Dedifferentiated amniotic fluid mesenchymal stem cell (primary cell): ENCODE data around the gene CFAP97.
"Not testable (repeated sequence)": the region's sequence is repeated elsewhere in the genome, so short reads cannot be mapped to it uniquely, and the experiment has no call there.

Experiments
- DNase-seq: peaks from one replicate; pipeline ENCODE4 v3.0.0-alpha.2; 2016; ENCODE audit errors: extremely low spot score

Gene CFAP97

GRCh38 chr4:185201977-185202962, 1.5 kb downstream of the CFAP97 start:
- no peak for DNase-seq

GRCh38 chr4:185198189-185198588, 5.6 kb downstream of the CFAP97 start:
- DNase-seq, result not testable (repeated sequence)

- no peak for DNase-seq
Observed at GRCh38 chr4:185196437-185196836, 7.4 kb downstream of the CFAP97 start.

- no peak for DNase-seq
Observed at GRCh38 chr4:185194924-185195888, 8.6 kb downstream of the CFAP97 start.

GRCh38 chr4:185192059-185192458, 11.7 kb downstream of the CFAP97 start:
- no peak for DNase-seq

GRCh38 chr4:185190306-185190856, 13.4 kb downstream of the CFAP97 start:
- no peak for DNase-seq

- no peak for DNase-seq
Observed at GRCh38 chr4:185189606-185190305, 14.0 kb downstream of the CFAP97 start.

GRCh38 chr4:185186769-185187168, 17.0 kb downstream of the CFAP97 start:
- DNase-seq, result no peak

- peak; percentile 93 for DNase-seq
Observed at GRCh38 chr4:185183622-185184281, 20.0 kb downstream of the CFAP97 start.

GRCh38 chr4:185182239-185182638, 21.6 kb downstream of the CFAP97 start:
- DNase-seq, result no peak

- no peak for DNase-seq
Observed at GRCh38 chr4:185179488-185179887, 24.3 kb downstream of the CFAP97 start.

- no peak for DNase-seq
Observed at GRCh38 chr4:185171373-185172071, 32.3 kb downstream of the CFAP97 start.

- DNase-seq, result no peak
Observed at GRCh38 chr4:185167234-185167633, 36.6 kb downstream of the CFAP97 start.

GRCh38 chr4:185165605-185166063, 38.2 kb downstream of the CFAP97 start:
- DNase-seq, result peak; percentile 16

- no peak for DNase-seq
Observed at GRCh38 chr4:185151296-185151695, 52.5 kb downstream of the CFAP97 start.

- no peak for DNase-seq
Observed at GRCh38 chr4:185149392-185149791, 54.4 kb downstream of the CFAP97 start.

- DNase-seq, result no peak
Observed at GRCh38 chr4:185145572-185145971, 58.2 kb downstream of the CFAP97 start.

- DNase-seq, result no peak
Observed at GRCh38 chr4:185144601-185145240, 59.1 kb downstream of the CFAP97 start.

GRCh38 chr4:185143601-185143969, 60.2 kb downstream of the CFAP97 start:
- peak; percentile 34 for DNase-seq
